ENCODE results near the gene CXCL1.

GRCh38 chr4:73851293-73851692 lies 17.9 kb upstream of the CXCL1 start:
- TF ChIP-seq REST (IDR thresholded peaks at IDR 0.05; ENCODE audit: insufficient replicate concordance, low read depth) (no peak), CTCF (IDR thresholded peaks at IDR 0.05; ENCODE audit: insufficient read depth, low read length) (no peak), POLR2AphosphoS5 (IDR thresholded peaks at IDR 0.05; ENCODE audit: low read depth) (no peak), GABPA (IDR thresholded peaks at IDR 0.05; ENCODE audit: low read depth) (no peak)

Measured in HL-60 (cell line).